GM12865 (cell line): ENCODE measurements around the gene STX11.

Experiments used
- DNase-seq: peaks from one replicate; pipeline ENCODE4 v3.0.0; 2010; ENCODE audit warnings: low read depth
- H3K4me3 ChIP-seq: 2 replicates; pipeline ENCODE4 v1.5.1; 2011; ENCODE audit warnings: mild to moderate bottlenecking, low read depth, low read length, control low read depth
- CTCF ChIP-seq: IDR thresholded peaks from 2 replicates; pipeline ENCODE4 v1.5.1; 2011; ENCODE audit warnings: low read length, control low read depth, low read depth, inconsistent platforms; ENCODE audit not compliant: insufficient read depth; ENCODE audit errors: missing control alignments

STX11 gene

GRCh38 chr6:144148886-144149285 is 1.4 kb upstream of the STX11 start:
- no peak for DNase-seq
- H3K4me3 ChIP-seq, result no peak overlapping the region
- no peak for TF ChIP-seq CTCF

- H3K4me3 ChIP-seq, result peak overlapping the region; percentile 94
- no peak for DNase-seq
- no peak for TF ChIP-seq CTCF
Measured at GRCh38 chr6:144149558-144149893, 791 bp upstream of the STX11 start.

- DNase-seq, result peak; percentile 91
- peak overlapping the region; percentile 94 for H3K4me3 ChIP-seq
- TF ChIP-seq CTCF, result peak; percentile 42
Measured at GRCh38 chr6:144150710-144151657, 667 bp downstream of the STX11 start.

- H3K4me3 ChIP-seq, result peak overlapping the region; percentile 94
Measured at GRCh38 chr6:144152334-144152900, 2.1 kb downstream of the STX11 start.

GRCh38 chr6:144153260-144153659 is 2.9 kb downstream of the STX11 start:
- TF ChIP-seq CTCF, result no peak
- H3K4me3 ChIP-seq, result peak overlapping the region; percentile 94
- DNase-seq, result peak; percentile 47

More at GRCh38 chr6:144152334-144152900, 2.1 kb downstream of the STX11 start:
- no peak for TF ChIP-seq CTCF
- DNase-seq, result no peak

GRCh38 chr6:144153971-144154370 is 3.7 kb downstream of the STX11 start:
- no peak for TF ChIP-seq CTCF
- no peak overlapping the region for H3K4me3 ChIP-seq
- DNase-seq, result no peak
